Heart right ventricle (tissue), 16 donors: ENCODE measurements around the gene KLF16. TPM values are rescaled to one million over a fixed set of nuclear protein-coding genes. Genes with fewer than 3 reads are reported as not detected.

Experiments
- ATAC-seq, 8 donors: fragments of 200-7000 bp; cut with Tn5 transposase; one replicate each; pipeline ENCODE4 v1.9.1; 2020; ENCODE audit warnings: mild to moderate bottlenecking in 8 of 8, moderate library complexity in 8 of 8, moderate number of reproducible peaks in 1 of 8
- DNase-seq, 2 donors: peaks; one replicate each; pipeline ENCODE4 v3.0.0-alpha.2; 2020
- H3K27ac ChIP-seq, 10 donors: fragments of 200-600 bp; sonication (generic) in 2 of 10; one replicate each; pipeline versions ENCODE4 v1.5.0 to v1.8.0; 2020 to 2022; ENCODE audit warnings: mild to moderate bottlenecking in 3 of 10
- H3K27me3 ChIP-seq, 7 donors: fragments of 200-600 bp; one replicate each; pipeline ENCODE4 v1.8.0; 2021 to 2022; ENCODE audit warnings: mild to moderate bottlenecking in 2 of 7
- H3K36me3 ChIP-seq, 9 donors: fragments of 200-600 bp; sonication (generic) in 1 of 9; one replicate each; pipeline versions ENCODE4 v1.5.0 to v1.8.0; 2020 to 2022; ENCODE audit warnings: mild to moderate bottlenecking in 2 of 9
- H3K4me1 ChIP-seq, 9 donors: fragments of 200-600 bp; sonication (generic) in 1 of 9; one replicate each; pipeline versions ENCODE4 v1.5.0 to v1.8.0; 2020 to 2022; ENCODE audit warnings: mild to moderate bottlenecking in 4 of 9
- H3K4me3 ChIP-seq, 10 donors: fragments of 200-600 bp; sonication (generic) in 2 of 10; one replicate each; pipeline versions ENCODE4 v1.5.0 to v1.8.0; 2020 to 2022; ENCODE audit warnings: mild to moderate bottlenecking in 7 of 10, moderate library complexity in 2 of 10
- H3K9me3 ChIP-seq, 11 donors: fragments of 200-600 bp in 10 of 11; sonication (generic) in 2 of 11; one replicate each; pipeline versions ENCODE4 v1.5.0 to v1.8.0; 2013 to 2022; ENCODE audit warnings: mild to moderate bottlenecking in 2 of 11, control low read depth in 1 of 11, moderate library complexity in 1 of 11
- WGBS, 2 donors: extraction: QIAGEN DNeasy Blood & Tissue Kit; methylation state at CpG; one replicate each; pipeline ENCODE4 v1.1.7; 2013; ENCODE audit warnings: inconsistent platforms in 1 of 2; 5-methylcytosine and 5-hydroxymethylcytosine counted together
- intact Hi-C, 10 donors: fragments of 100-400 bp; cut with DNase I; formaldehyde crosslinking; loops; one replicate each; pipeline versions ENCODE4 v1.11.1 to v1.14.2; 2022
- polyA plus RNA-seq, 2 donors: library from polyadenylated mRNA; stranded (reverse); fragments of 200-250 nt; gene quantifications; one replicate each; pipeline ENCODE4 v1.2.3, GENCODE V29; 2013
- total RNA-seq, 10 donors: library from RNA; stranded (reverse); fragmentation: NEBNext Ultra II Directional in 3 of 10; extraction: Animal tissue kit (Norgen Biotek cat#: 25700) in 3 of 10; gene quantifications; one replicate each; pipeline versions ENCODE4 v1.2.1 to v1.2.4, GENCODE V29; 2021 to 2023
- TF ChIP-seq, protein P1 (sequence below), 9 donors: fragments of 200-600 bp; sonication (generic) in 2 of 9; IDR thresholded peaks; one replicate each; pipeline versions ENCODE4 v1.5.0 to v1.8.0; 2021 to 2022; ENCODE audit warnings: antibody characterized with exemption in 9 of 9, mild to moderate bottlenecking in 5 of 9, moderate library complexity in 1 of 9
- donor health status: Arrhythmogenic right ventricular cardiomyopathy.
- donor health status: ischemic (EF 13 %, LVEDD 7.1; RV severe dilation, severe dysfunction).
- donor health status: healthy with polysubstance abuse.
- donor health status: DM: no; HTN: yes; CAD: no.
- donor health status: DM: no; HTN: no; CAD: no.
- donor health status: ischemic (EF 25% LVEDD 6.9; RV normal size, moderate dysfunction).
- donor health status: ischemic (EF 25% LVEDD 5.7; RV mildly dilated, moderate dysfunction).
- donor health status: healthy.
- donor health status: DM: yes; HTN: yes; CAD: no.
- donor health status: Ischemic cardiomyopathy.
- donor health status: ischemic (EF 35%, LVEDD 5.7; RV mildly dilated, moderate dysfunction).
- donor health status: nonischemic (EF 11% LVEDD 7.7; RV severe dilation, severe dysfunction).
- donor health status: DM: yes; HTN: yes; CAD: no.
- donor health status: PGD.
- donor health status: ischemic (EF 29% LVEDD 5.4; RV normal size, mild dysfunction).
- donor health status: nonischemic (EF 23%, LVEDD 6.1; RV moderate dilation, normal function).

The KLF16 gene
- total and polyA plus RNA-seq, 12 donors: 4.0 to 13.4 (median 7.6) TPM

DNA sequence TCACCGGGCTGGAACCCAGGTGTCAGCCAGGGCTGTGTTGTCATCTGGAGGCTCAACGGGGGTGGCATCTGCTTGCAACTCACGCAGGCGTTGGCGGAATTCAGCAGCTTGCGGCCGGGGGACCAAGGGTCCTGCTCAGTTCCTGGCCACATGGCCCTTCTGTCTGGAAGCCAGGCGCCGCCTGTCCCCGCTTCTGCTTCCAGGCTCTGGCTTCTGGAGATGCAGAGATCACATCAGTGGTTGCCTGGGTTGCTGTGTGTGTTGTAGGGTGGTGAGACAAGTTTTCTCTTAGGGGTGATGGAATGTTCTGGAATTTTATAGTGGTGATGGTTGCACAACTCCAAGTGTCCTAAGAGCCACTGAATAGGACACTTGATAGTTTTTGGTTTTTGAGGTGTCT, 46.8 kb upstream of the KLF16 start:
- TF ChIP-seq, protein P1, sequence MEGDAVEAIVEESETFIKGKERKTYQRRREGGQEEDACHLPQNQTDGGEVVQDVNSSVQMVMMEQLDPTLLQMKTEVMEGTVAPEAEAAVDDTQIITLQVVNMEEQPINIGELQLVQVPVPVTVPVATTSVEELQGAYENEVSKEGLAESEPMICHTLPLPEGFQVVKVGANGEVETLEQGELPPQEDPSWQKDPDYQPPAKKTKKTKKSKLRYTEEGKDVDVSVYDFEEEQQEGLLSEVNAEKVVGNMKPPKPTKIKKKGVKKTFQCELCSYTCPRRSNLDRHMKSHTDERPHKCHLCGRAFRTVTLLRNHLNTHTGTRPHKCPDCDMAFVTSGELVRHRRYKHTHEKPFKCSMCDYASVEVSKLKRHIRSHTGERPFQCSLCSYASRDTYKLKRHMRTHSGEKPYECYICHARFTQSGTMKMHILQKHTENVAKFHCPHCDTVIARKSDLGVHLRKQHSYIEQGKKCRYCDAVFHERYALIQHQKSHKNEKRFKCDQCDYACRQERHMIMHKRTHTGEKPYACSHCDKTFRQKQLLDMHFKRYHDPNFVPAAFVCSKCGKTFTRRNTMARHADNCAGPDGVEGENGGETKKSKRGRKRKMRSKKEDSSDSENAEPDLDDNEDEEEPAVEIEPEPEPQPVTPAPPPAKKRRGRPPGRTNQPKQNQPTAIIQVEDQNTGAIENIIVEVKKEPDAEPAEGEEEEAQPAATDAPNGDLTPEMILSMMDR (IDR thresholded peaks at IDR 0.05): no peak
- peaks cover 0 to 36% (median 7%) of the 10 kb centered on the region in 9 donors for H3K36me3 ChIP-seq
- ATAC-seq (no peak), DNase-seq (no peak)
- H3K4me3 ChIP-seq: no peak overlapping the region
- H3K9me3 ChIP-seq: no peaks in the 10 kb centered on the region
- peak overlapping the region in 1 of 10 donors; percentile 31 for H3K27ac ChIP-seq
- no peaks in the 10 kb centered on the region for H3K27me3 ChIP-seq
- peaks cover 0 to 34% (median 9%) of the 10 kb centered on the region in 9 donors for H3K4me1 ChIP-seq
- WGBS, 2 donors: 91 to 92% methylated on average over 10 of the region's 10 CpGs
- intact Hi-C loops: no loop called here

GRCh38 chr19:1909761-1910080, 46.3 kb upstream of the KLF16 start:
- WGBS, 2 donors: 75 to 79% methylated on average over 10 of the region's 10 CpGs
- DNase-seq (no peak), ATAC-seq (no peak)
- TF ChIP-seq, protein P1 (IDR thresholded peaks at IDR 0.05): no peak
- intact Hi-C loops: loop anchor here in 1 of 10 donors (2.0 kb wide), 1 partner anchor 19 kb away; no protein-coding TSS in a partner anchor
- peaks cover 0 to 32% (median 7%) of the 10 kb centered on the region in 9 donors for H3K36me3 ChIP-seq
- no peaks in the 10 kb centered on the region for H3K27me3 ChIP-seq
- H3K4me1 ChIP-seq: peaks cover 0 to 37% (median 9%) of the 10 kb centered on the region in 9 donors
- H3K27ac ChIP-seq: peak overlapping the region in 1 of 10 donors; percentile 31
- no peak overlapping the region for H3K4me3 ChIP-seq
- H3K9me3 ChIP-seq: no peaks in the 10 kb centered on the region

DNA sequence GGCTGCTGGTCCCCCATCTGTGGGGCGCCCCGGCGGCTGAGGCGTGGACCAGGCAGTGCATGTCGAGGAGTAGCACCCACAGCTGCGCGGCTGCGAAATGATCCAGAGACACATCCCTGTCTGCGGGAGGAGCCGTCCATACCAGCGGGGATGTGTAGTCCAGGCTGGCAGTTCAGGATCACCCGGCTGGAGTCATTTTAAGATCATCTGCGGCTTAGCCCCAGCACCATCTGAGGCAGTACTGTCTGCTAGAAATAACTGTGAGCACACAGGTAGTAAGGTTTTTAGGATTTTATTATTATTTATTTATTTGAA, 44.9 kb upstream of the KLF16 start:
- H3K4me1 ChIP-seq: peaks cover 0 to 51% (median 9%) of the 10 kb centered on the region in 9 donors
- no peak overlapping the region for H3K27ac ChIP-seq

GRCh38 chr19:1907563-1908363, 44.4 kb upstream of the KLF16 start:
- intact Hi-C loops: loop anchor here in 1 of 10 donors (2.0 kb wide), 1 partner anchor 21 kb away; no protein-coding TSS in a partner anchor
- Histone ChIP-seq H3K4me3 (no peak overlapping the region), H3K36me3 (peaks cover 0 to 14% (median 2%) of the 10 kb centered on the region in 9 donors), H3K27ac (no peak overlapping the region), H3K27me3 (no peaks in the 10 kb centered on the region), H3K9me3 (no peaks in the 10 kb centered on the region), H3K4me1 (peaks cover 0 to 57% (median 9%) of the 10 kb centered on the region in 9 donors)
- 84% methylated on average over 43 of the region's 43 CpGs for WGBS, 2 donors
- DNase-seq (no peak), ATAC-seq (no peak)
- TF ChIP-seq, protein P1 (IDR thresholded peaks at IDR 0.05): no peak

More for the DNA sequence above, 44.9 kb upstream of the KLF16 start:
- Histone ChIP-seq H3K36me3 (peaks cover 0 to 20% (median 7%) of the 10 kb centered on the region in 9 donors), H3K27me3 (no peaks in the 10 kb centered on the region), H3K9me3 (no peaks in the 10 kb centered on the region), H3K4me3 (no peak overlapping the region)
- TF ChIP-seq, protein P1 (IDR thresholded peaks at IDR 0.05): no peak
- intact Hi-C loops: loop anchor here in 1 of 10 donors (2.0 kb wide), 1 partner anchor 20 kb away; no protein-coding TSS in a partner anchor
- 91 to 94% methylated on average over 13 of the region's 13 CpGs for WGBS, 2 donors
- DNase-seq (no peak), ATAC-seq (no peak)
